NCI-H1436 (cell line): ENCODE data around the gene H6PD.

Experiments used
- DNase-seq: peaks from one replicate; lab custom pipeline; 2025; lab: John Stamatoyannopoulos, UW

H6PD gene

GRCh38 chr1:9207715-9208114 lies 26.9 kb upstream of the H6PD start:
- no peak for DNase-seq

DNA sequence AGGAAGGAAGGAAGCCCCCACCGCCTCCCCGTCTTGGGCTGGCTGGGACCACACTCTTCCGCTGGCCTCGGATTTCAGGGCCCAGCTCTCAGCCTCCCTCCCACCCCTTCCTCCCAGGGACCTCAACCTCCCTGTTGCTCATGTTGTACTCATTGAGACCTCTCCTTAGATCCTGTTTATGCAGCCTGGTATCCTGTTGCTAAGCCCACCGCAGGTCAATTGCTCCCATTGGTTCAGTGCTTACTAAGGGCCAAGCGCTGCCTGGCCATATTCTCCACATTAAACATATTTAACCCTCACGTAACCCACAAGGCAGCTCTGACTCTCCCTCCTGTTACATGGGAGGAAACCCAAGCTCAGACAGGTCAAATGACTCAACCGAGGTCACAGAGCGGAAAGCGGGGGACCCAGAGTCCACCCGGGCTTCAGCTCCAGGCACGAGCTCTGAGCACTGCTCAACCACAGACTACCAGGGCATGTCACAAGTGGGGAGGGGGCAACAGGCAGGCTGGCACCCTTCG lies 23.2 kb upstream of the H6PD start:
- DNase-seq: no peak

GRCh38 chr1:9212735-9213134 lies 21.8 kb upstream of the H6PD start:
- DNase-seq: no peak

DNA sequence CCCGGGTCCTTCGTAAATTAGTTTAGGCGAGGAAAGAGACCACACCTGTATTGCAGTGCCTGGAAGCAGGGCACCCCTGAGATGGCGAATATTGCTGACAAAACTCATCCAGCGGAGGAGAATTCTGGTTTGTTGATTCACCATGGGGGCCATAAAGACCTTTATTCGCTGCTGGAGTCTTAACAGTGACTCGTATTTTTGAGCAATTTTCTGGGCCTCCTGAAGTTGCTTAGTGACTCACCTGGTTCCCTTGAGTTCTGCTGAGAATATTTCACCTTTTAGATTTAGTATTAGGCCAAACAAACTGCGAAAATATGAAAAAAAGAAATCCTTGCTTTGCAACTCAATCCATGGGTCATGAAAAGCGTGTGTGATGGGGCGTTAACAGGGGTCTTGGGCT lies 20.6 kb upstream of the H6PD start:
- no peak for DNase-seq

- DNase-seq: no peak
Measured at GRCh38 chr1:9218917-9219316, 15.7 kb upstream of the H6PD start.

DNA sequence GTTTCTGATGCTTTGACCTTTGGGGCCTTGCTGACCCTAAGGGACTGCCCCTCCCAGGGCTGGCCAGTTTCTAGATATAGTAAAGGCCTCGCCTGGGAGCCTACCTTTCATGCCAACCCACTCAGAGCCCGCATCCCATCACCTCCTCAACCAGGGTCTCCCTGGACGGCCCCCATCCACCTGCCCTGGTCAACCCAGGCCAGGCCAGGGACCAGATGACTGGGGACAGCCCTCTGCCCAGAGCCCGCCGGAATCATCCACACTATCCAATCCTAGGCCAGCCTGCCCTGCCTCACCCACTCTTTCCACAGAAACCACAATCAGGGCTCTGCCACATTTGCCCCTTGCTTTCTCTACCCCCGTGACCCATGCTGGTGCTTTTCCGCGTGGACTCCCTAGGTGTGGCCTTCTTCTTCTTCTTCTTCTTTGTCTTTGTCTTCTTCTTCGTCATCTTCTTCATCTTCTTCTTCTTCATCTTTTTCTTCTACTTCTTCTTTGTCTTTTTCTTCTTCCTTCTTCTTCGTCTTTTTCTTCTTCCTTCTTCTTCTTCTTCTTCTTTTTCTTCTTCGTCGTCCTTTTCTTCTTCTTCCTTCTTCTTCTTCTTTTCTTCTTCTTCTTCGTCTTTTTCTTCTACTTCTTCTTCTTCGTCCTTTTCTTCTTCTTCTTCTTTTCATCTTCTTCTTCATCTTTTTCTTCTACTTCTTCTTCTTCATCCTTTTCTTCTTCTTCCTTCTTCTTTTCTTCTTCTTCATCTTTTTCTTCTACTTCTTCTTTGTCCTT lies 11.5 kb upstream of the H6PD start:
- no peak for DNase-seq

DNA sequence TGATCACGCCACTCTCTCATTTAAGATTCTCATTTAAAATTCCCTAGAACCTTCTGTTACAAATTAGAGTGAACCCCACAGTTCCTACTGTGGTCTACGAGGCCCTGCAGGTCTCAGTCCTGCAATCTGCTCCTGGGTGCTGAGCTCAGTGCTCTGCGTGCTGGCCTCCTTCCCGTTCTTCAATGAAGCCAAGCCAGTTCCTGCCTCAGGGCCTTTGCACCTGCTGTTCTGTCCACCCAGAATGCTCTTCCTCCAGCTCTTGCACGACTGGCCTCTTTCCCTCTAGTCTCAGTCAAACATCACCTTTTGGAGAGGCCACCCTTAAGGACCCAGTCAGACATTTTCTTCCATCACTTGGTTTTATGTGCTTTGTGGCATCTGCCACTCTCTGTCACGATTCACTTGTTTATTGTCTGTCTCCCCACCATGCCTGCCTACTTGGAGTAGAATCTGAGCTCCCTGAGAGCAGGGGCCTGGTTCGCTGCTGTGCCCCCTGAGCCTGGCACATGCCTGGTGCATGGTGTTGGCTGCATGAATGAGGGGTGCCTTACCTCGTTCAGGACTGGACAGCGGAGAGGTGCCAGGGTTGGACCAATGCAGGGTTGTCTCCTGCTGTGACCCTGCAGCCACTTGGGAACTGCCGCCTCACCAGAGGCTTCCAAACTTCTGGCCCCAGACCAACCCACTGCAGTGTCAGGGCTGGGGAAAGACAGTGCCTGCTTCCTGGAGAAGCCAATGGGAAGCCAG lies 9.7 kb upstream of the H6PD start:
- no peak for DNase-seq

- DNase-seq: no peak
Measured at GRCh38 chr1:9225411-9225785, 9.2 kb upstream of the H6PD start.

GRCh38 chr1:9228609-9229008 lies 6.0 kb upstream of the H6PD start:
- DNase-seq: no peak

- no peak for DNase-seq
Measured at GRCh38 chr1:9229549-9229948, 5.0 kb upstream of the H6PD start.

DNA sequence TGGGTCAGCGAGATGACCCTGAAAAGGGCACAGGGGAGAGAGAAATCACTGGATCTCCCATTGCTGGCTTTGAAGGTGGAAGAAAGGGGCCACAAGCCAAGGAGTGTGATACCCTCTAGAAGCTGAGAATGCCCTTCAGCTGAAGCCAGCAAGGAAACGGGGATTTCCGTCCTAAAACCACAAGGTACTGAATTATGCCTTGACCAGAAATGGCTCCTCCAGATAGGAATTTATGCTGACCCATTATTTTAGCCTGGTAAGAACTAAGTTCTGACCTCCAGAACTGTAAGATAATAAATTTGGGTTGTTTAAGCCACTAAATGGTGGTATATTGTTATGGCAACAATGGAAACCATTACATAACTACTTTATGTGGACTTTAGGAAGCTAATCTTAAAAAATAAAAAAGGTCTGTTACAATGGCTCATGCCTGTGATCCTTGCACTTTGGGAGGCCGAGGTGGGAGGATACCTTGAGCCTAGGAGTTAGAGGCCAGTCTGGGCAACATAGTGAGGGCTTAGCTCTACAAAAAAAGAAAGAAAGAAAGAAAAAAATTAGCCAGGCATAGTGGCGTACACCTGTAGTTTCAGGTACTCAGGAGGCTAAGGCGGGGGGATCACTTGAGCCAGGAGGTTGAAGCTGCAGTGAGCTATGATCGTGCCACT lies 3.6 kb upstream of the H6PD start:
- DNase-seq: no peak

- no peak for DNase-seq
Measured at GRCh38 chr1:9231648-9232332, 2.8 kb upstream of the H6PD start.

DNA sequence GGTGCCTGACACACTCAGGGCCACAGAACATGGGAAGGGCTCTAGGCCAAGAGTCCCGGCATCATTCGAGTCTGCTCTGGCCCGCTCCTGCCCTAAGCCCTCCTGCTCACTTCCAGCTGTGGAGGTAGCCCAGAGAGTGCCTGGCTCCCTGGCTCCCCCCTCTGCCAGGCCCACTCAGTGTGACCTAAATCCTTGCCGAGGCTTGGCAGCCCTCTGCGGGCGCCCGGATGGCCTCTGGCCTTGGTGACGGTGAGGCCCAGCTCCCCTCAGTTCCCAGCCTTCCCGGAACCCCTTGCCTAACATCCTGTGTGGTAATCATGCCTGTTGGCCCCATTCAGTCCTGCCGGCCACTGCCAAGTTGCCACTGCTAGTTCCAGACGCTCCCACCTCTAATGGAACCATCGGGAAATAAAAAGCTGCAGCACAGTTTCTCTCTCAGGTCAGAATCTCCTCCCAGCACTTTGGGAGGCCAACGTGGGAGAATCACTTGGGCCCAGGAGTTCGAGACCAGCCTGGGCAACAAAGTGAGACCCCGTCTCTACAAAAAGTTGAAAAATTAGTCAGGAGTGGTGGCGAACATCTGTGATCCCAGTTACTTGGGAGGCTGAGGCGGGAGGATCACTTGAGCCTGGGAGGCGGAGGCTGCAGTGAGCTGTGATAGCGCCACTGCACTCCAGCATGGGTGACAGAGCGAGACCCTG lies 1.2 kb upstream of the H6PD start:
- DNase-seq: no peak

DNA sequence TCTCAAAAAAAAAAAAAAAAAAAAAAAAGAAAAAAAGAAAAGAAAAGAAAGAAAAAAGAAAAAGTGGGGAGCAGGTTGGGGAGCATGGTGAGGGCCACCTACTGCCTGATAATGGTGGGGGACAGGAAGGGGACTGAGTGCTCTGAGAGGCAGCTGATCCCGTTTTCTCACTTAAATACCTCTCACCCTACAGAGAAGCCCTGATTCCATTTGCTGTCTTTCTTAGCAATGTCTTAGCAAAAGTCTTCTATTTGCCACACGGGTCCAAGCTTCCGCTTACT lies 692 bp upstream of the H6PD start:
- DNase-seq: no peak

GRCh38 chr1:9235096-9235459 lies 504 bp downstream of the H6PD start:
- DNase-seq: peak; percentile 47

DNA sequence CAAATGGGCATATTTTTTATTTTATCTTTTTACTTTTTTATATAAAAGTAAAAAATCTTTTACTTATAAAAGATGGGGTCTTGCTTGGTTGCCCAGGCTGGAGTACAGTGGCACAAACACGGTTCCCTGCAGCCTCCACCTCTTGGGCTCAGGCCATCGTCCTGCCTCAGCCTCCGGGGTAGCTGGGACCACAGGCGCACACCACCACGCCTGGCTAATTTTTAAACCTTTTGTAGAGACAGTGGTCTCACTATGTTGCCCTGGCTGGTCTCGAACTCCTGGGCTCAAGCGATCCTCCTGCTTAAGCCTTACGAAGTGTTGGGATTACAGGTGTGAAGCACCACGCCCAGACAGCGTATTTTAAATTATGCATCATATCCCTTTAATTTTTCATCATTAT lies 986 bp downstream of the H6PD start:
- DNase-seq: no peak

DNA sequence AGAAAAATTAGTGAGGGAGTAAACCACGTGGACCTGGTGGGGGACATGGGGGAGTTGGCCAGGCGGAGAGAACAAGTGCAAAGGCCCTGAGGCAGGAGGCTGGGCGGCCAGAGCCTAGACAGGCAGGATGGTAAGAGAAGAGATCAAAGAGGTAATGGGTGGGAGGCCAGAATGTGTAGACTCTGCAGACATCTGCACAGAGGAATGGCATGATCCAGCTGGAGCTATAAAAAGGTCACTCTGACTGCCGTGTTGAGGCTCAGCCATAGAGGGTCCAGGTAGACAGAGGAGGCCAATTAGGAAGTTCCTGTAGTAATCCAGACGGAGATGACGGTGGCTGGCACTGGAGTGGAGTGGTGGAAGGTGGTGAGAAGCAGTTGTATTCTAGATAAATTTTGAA lies 3.6 kb downstream of the H6PD start:
- no peak for DNase-seq

GRCh38 chr1:9238550-9238949 lies 4.0 kb downstream of the H6PD start:
- no peak for DNase-seq

- DNase-seq: no peak
Measured at GRCh38 chr1:9239622-9240401, 5.2 kb downstream of the H6PD start.

DNA sequence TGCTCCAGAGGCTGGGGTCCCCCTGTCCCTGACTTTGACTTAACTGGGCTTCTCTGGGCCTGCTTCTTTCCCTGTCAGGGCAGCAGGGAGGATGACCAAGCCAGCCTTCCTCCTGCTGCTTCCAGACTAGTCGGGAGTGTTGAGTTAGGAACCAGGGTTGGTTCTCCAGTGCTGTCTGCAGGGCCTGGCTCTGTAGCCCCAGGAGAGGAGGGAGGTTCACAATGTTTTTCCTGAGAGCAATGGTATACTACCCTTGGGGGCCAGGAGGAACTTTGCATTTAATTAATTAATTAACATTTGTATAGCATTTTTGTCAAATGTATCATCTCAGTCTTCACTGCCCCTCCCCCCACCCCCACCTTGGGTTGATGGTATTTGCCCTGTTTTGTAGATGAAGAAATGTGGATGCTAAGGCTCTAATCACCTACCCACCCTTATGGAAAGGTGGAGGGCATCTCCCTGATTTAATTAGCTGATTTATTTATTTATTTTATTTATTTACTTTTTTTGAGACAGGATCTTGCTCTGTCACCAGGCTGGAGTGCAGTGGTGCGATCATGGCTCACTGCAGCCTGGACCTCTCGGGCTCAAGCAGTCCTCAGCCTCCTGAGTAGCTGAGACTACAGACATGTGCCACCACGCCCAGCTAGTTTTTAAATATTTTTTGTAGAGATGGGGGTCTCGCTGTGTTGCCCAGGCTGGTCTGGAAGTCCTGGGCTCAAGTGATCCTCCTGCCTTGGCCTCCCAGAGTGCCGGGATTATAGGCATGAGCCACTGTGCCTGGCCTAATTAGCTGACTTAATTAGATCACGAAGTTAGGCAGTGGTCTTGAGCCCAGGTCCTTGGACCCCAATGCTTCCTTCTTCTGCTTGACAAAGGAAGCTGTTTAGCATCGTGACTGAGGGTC lies 6.6 kb downstream of the H6PD start:
- DNase-seq: no peak
